ENCODE data around the gene RUNX2.

GRCh38 chr6:45665859-45666258, 337.7 kb downstream of the RUNX2 start:
- TF ChIP-seq CTCF (conservative IDR thresholded peaks at IDR 0.05; ENCODE audit: low read depth, low read length) (no peak), EZH2 (IDR thresholded peaks at IDR 0.05; ENCODE audit: low read length, unreplicated experiment) (no peak)

Measured in PC-3 (cell line).